HCT116 (cell line): ENCODE results near the gene ALG6. TPM values are rescaled to one million over a fixed set of nuclear protein-coding genes. Genes with fewer than 3 reads are reported as not detected.
"Not testable (repeated sequence)": the region's sequence is repeated elsewhere in the genome, so short reads cannot be mapped to it uniquely, and the experiment has no call there.

ENCODE experiments used
- ATAC-seq: fragments of 200-7000 bp; cut with Tn5 transposase; 2 replicates; pipeline ENCODE4 v1.9.1; 2020; ENCODE audit warnings: mild to moderate bottlenecking, moderate library complexity
- BruUV-seq: library from RNA; stranded (reverse); fragments of 400-500 nt; replicated peaks from 2 replicates; lab custom pipeline; 2021; lab: Mats Ljungman, UMichigan
- CTCF ChIA-PET: fragments of 300-600 bp; sonication (Branson Sonifier 250); formaldehyde crosslinking; loops from one replicate; lab custom pipeline; 2021; ENCODE audit warnings: antibody characterized with exemption; lab: Charles Lee
- POLR2A ChIA-PET: fragments of 300-600, 350-600 bp; sonication (Branson Sonifier 250); formaldehyde crosslinking; loops from one replicate; lab custom pipeline; 2021; ENCODE audit warnings: antibody characterized with exemption; lab: Charles Lee
- RAD21 ChIA-PET, 2 experiments: fragments of 300-600 bp; sonication (Branson Sonifier 250); formaldehyde crosslinking; loops; one replicate each; lab custom pipeline; 2023; ENCODE audit warnings: low total read pairs in 2 of 2; ENCODE audit not compliant: uncharacterized antibody in 2 of 2, unreplicated experiment in 2 of 2, low non-redundant PET in 1 of 2; lab: Charles Lee
- DNase-seq: peaks from one replicate; pipeline ENCODE4 v3.0.0-alpha.2; 2010; ENCODE audit warnings: low read depth, low spot score
- H2AFZ ChIP-seq: fragments of 200-600 bp; shearing (Covaris generic), sonication (generic); 2 replicates; pipeline ENCODE4 v1.6.1; 2017; ENCODE audit warnings: low read depth, mixed run types, mixed read lengths, antibody characterized with exemption, low read length; ENCODE audit not compliant: poor library complexity, severe bottlenecking
- H3K27ac ChIP-seq: 2 replicates; pipeline ENCODE4 v1.5.1; 2012; ENCODE audit warnings: low read depth, low read length
- H3K27me3 ChIP-seq: fragments of 200-600 bp; sonication (generic); 2 replicates; pipeline ENCODE4 v1.6.1; 2016; ENCODE audit warnings: mixed run types, low read length, mixed read lengths; ENCODE audit not compliant: insufficient read depth
- H3K36me3 ChIP-seq, 2 experiments: fragments of 200-500 bp in 1 of 2; fragments of 200-600 bp in 1 of 2; sonication (Bioruptor generic) in 1 of 2; sonication (generic) in 1 of 2; 2 replicates each; pipeline versions ENCODE4 v1.5.1 to v1.6.1; 2014 to 2016; ENCODE audit warnings: low read length in 2 of 2, inconsistent platforms in 1 of 2, mixed read lengths in 1 of 2, mixed run types in 1 of 2; ENCODE audit not compliant: insufficient read depth in 2 of 2, control insufficient read depth in 1 of 2
- H3K4me1 ChIP-seq, 2 experiments: fragments of 200-600 bp in 1 of 2; sonication (generic) in 1 of 2; 2 replicates each; pipeline versions ENCODE4 v1.5.1 to v1.6.1; 2012 to 2017; ENCODE audit warnings: low read length in 2 of 2, inconsistent platforms in 1 of 2, mild to moderate bottlenecking in 1 of 2, mixed read lengths in 1 of 2, mixed run types in 1 of 2, moderate library complexity in 1 of 2; ENCODE audit not compliant: insufficient read depth in 2 of 2, control insufficient read depth in 1 of 2
- H3K4me2 ChIP-seq: fragments of 200-600 bp; sonication (generic); 2 replicates; pipeline ENCODE4 v1.6.1; 2017; ENCODE audit warnings: mixed run types, low read length, mixed read lengths
- H3K4me3 ChIP-seq, 2 experiments: fragments of 200-600 bp in 1 of 2; sonication (generic) in 1 of 2; replicated peaks in 1 of 2; 2 replicates each; pipeline ENCODE4 v1.5.1; 2011 to 2016; ENCODE audit warnings: low read length in 2 of 2, control low read depth in 1 of 2, low read depth in 1 of 2, mild to moderate bottlenecking in 1 of 2, mixed read lengths in 1 of 2, mixed run types in 1 of 2
- H3K79me2 ChIP-seq: fragments of 200-600 bp; sonication (generic); 2 replicates; pipeline ENCODE4 v1.6.1; 2017; ENCODE audit warnings: mild to moderate bottlenecking, mixed run types, low read length, moderate library complexity, mixed read lengths; ENCODE audit not compliant: insufficient read depth
- H3K9ac ChIP-seq: fragments of 200-600 bp; sonication (generic); 2 replicates; pipeline ENCODE4 v1.6.1; 2016; ENCODE audit warnings: low read length, mixed read lengths
- H3K9me2 ChIP-seq: fragments of 200-600 bp; sonication (generic), shearing (Covaris generic); 2 replicates; pipeline ENCODE4 v1.6.1; 2017; ENCODE audit warnings: mixed run types, mild to moderate bottlenecking, moderate library complexity; ENCODE audit not compliant: insufficient read depth
- H3K9me3 ChIP-seq, 2 experiments: fragments of 200-500 bp in 1 of 2; fragments of 200-600 bp in 1 of 2; sonication (Bioruptor generic) in 1 of 2; sonication (generic) in 1 of 2; 2 replicates each; pipeline ENCODE4 v1.6.1; 2014 to 2017; ENCODE audit warnings: low read length in 2 of 2, mixed read lengths in 2 of 2, inconsistent platforms in 1 of 2, low read depth in 1 of 2, mild to moderate bottlenecking in 1 of 2, mixed run types in 1 of 2, moderate library complexity in 1 of 2; ENCODE audit not compliant: control insufficient read depth in 1 of 2, insufficient read depth in 1 of 2
- H4K20me1 ChIP-seq: fragments of 200-600 bp; sonication (generic), shearing (Covaris generic); 2 replicates; pipeline ENCODE4 v1.6.1; 2017; ENCODE audit warnings: mixed run types, mild to moderate bottlenecking, moderate library complexity; ENCODE audit not compliant: insufficient read depth
- EGR1 ChIP-seq: IDR thresholded peaks from 2 replicates; pipeline ENCODE4 v1.6.1; 2012; ENCODE audit warnings: low read depth
- EZH2phosphoT487 ChIP-seq: fragments of 200-600 bp; IDR thresholded peaks from 2 replicates; pipeline ENCODE4 v1.6.1; 2018; ENCODE audit warnings: antibody characterized with exemption, borderline replicate concordance
- POLR2A ChIP-seq: IDR thresholded peaks from 2 replicates; pipeline ENCODE4 v1.7.0; 2011; ENCODE audit warnings: borderline replicate concordance; ENCODE audit not compliant: insufficient read depth, insufficient read length; ENCODE audit errors: extremely low read depth
- POLR2AphosphoS5 ChIP-seq: IDR thresholded peaks from 2 replicates; pipeline ENCODE4 v1.6.1; 2011; ENCODE audit warnings: mild to moderate bottlenecking, low read depth, low read length, moderate library complexity
- RAD21 ChIP-seq: IDR thresholded peaks from 2 replicates; pipeline ENCODE4 v1.6.1; 2012; ENCODE audit warnings: low read depth, mild to moderate bottlenecking
- TCF7L2 ChIP-seq: IDR thresholded peaks from 2 replicates; pipeline ENCODE4 v1.7.0; 2011; ENCODE audit warnings: borderline replicate concordance, inconsistent platforms; ENCODE audit not compliant: insufficient read depth, insufficient read length; ENCODE audit errors: extremely low read depth
- YY1 ChIP-seq: IDR thresholded peaks from 2 replicates; pipeline ENCODE4 v1.6.1; 2011; ENCODE audit warnings: low read length, low read depth, moderate library complexity, mild to moderate bottlenecking; ENCODE audit not compliant: insufficient replicate concordance; ENCODE audit errors: extremely low read depth
- intact Hi-C: fragments of 100-400 bp; cut with micrococcal nuclease; formaldehyde crosslinking; loops from 2 replicates; pipeline ENCODE4 v1.10.0; 2022
- total RNA-seq: library from RNA; stranded (reverse); gene quantifications from one replicate; pipeline ENCODE4 v1.2.1, GENCODE V29; 2021; ENCODE audit not compliant: unreplicated experiment
- TF ChIP-seq, protein P1 (sequence below): IDR thresholded peaks from 2 replicates; pipeline ENCODE4 v1.6.1; 2012

The ALG6 gene
- total RNA-seq, 1 experiment from 2014 or later, result 14.7 TPM

DNA sequence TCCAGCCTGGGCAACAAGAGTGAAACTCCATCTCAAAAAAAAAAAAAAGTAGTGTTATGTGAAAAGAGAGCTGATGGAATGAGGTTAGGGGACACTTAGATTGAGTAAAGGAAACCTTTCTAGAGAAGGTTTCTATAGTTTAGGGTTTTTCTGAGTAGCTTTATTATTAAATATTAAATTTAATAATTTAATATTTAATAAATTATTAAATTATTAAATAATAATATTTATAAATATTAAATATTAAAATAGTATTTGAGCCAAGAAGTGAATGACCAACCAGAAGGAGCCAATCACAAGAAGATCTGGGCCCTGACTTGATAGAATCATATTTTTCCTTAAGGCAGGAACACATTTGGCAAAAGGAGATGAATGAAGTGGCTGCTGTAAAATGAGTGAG, 50.7 kb downstream of the ALG6 start:
- Histone ChIP-seq H3K9ac (no peak overlapping the region), H3K27ac (no peak overlapping the region), H3K36me3 (no peaks in the 10 kb centered on the region), H3K27me3 (no peaks in the 10 kb centered on the region), H3K79me2 (no peaks in the 10 kb centered on the region), H3K4me3 (no peak overlapping the region), H3K4me1 (no peaks in the 10 kb centered on the region), H4K20me1 (no peaks in the 10 kb centered on the region), H2AFZ (no peak overlapping the region), H3K4me2 (no peak overlapping the region), H3K9me3 (no peaks in the 10 kb centered on the region), H3K9me2 (no peaks in the 10 kb centered on the region)
- POLR2A ChIA-PET, result no interaction called here
- CTCF ChIA-PET, result no interaction called here
- no peak for DNase-seq
- RAD21 ChIA-PET, result no interaction called here
- ATAC-seq, result no peak
- intact Hi-C loops, result no loop called here
- TF ChIP-seq TCF7L2 (no peak), RAD21 (no peak), POLR2A (no peak), EZH2phosphoT487 (no peak), POLR2AphosphoS5 (no peak), EGR1 (no peak), YY1 (no peak)
- TF ChIP-seq, protein P1, sequence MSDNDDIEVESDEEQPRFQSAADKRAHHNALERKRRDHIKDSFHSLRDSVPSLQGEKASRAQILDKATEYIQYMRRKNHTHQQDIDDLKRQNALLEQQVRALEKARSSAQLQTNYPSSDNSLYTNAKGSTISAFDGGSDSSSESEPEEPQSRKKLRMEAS, result no peak
- BruUV-seq, result no TSS peak

DNA sequence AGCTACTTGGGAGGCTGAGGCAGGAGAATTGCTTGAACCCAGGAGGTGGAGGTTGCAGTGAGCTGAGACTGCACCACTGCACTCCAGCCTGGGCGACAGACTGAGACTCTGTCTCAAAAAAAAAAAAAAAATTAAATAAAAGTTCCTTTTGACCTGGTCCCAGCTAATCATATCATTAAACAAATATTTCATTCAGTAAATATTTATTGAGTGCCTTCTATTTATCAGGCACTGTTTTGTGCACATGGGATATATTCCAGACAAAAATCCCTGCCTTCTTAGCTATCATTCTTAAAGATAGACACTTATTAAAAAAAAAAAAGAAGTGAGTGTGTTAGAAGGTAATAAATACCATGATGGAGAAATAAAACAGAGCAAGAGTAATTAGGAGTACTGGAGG, 53.3 kb downstream of the ALG6 start:
- BruUV-seq, H3K9me2 ChIP-seq, H3K9me3 ChIP-seq, H4K20me1 ChIP-seq, H2AFZ ChIP-seq, H3K4me1 ChIP-seq, H3K4me2 ChIP-seq, POLR2A ChIA-PET, CTCF ChIA-PET, H3K4me3 ChIP-seq, RAD21 ChIA-PET, H3K36me3 ChIP-seq, ATAC-seq, H3K27ac ChIP-seq, H3K9ac ChIP-seq, H3K27me3 ChIP-seq, DNase-seq, H3K79me2 ChIP-seq, intact Hi-C loops: not testable (repeated sequence)
